ENCODE measurements around the gene RTN4RL1.
"Not testable (repeated sequence)": the region's sequence is repeated elsewhere in the genome, so short reads cannot be mapped to it uniquely, and the experiment has no call there.

The RTN4RL1 gene

DNA sequence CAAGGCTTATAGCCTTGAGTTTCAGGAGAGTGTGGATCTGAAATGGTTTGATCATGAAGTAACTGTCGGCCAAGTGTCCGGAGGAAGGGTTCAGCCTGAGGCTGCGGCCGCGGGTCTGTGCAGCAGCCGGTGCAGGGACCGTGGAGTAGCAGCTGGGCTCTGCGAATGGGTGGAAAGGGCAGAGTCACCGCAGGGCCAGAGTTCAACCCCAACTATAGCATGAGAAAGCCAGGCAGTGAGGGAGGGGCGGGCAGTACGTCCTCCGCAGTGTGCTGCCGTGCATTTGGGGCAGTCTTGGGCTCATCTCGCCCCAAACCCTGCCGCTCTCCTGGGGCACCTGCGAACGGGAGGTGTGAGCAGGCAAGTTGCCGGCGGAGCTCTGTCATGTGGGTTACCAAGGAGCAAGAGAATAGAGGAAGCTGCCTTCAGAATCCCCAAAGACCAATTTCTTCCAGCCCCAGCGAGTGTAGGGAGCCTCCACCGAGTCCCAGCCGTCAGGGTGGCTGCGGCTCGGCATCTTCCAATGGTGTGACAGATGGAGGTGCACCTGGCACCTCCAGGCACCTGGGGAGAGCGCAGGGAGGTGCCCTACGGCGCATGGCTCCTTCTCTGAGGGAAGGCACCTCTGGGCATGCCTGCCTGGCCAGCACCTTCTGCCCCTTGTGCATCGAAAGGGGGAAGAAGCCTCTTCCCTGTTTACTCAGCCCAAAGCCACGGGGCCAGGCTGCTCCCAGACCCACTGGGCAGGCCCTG lies 108.0 kb downstream of the RTN4RL1 start:
- DNase-seq (ENCODE audit: low read depth): no peak

DNA sequence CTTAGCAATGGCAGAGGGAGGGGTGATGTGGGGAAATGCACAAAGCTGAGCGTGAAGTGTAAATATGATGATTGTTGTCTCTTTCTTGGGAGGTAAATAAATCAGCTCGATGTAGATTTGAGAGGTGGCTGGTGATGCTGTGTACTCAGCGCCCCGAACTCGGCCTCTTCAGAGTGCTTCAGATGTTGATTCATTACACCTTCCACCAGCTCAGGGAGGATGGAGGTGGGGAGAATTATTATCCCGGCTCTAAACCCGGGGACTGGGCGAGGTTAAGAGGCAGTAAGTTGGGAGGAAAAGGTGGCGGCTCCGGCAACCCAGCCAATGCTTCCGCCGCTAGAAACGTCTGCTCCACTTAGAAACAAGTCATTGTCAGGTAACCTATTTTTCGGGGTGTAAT lies 108.8 kb downstream of the RTN4RL1 start:
- no peak for DNase-seq (ENCODE audit: low read depth)

DNA sequence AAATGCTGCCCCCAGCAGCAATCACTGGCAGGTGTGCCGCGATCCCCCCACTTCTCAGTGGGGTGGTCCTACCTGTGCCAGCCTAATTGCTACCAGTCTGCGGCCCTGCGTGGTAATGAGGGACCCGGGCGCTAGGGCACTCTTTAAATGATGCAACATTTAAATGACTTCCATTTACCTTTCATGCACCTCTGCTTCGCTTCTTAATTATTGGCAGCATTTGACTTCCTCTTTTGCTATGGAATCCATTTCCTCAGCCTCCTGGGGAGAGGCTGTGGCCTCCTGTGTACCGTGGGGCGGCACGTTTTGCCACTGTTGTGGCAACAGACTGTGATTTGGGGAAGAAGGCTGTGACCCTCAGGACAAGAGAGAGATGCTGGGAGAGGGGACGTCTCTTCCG lies 109.2 kb downstream of the RTN4RL1 start:
- no peak for DNase-seq (ENCODE audit: low read depth)

DNA sequence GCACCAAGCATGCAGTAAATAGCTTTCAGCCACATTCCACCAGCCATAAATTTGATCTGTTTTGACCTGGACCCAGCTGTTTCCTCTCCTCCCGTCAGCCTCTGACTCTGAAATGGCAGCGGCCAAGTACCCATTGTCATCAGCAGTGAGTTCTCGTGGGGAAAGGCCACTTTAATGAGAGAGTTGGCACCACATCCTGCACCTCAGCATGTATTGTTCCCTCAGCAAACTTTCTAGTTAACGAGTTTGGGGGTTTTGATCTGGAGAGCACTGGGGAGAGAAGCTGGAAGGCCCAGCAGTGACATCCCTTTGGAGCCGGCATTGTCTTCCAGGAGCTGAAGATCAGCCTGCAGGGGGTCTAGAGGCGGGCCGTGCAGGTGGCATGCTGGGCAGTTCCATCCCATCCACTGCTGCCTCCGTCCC lies 110.5 kb downstream of the RTN4RL1 start:
- no peak for DNase-seq (ENCODE audit: low read depth)

DNA sequence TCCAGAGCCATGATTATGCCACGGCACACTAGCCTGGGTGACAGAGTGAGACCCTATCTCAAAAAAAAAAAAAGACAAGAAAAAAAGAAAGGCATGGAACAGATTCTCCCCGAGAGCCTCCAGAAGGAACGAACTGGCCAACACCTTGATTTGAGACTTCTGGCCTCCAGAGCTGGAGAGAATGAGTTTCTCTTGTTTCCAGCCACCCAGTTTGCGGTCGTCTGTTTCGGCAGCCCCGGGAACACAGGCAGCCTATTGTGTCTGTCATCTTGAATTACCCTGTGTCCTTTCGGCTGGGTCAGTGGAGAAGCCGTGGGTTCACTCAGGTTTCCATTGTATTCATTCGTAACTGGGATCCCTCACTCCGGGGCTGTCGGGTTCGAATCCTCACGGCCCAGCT lies 111.4 kb downstream of the RTN4RL1 start:
- no peak for DNase-seq (ENCODE audit: low read depth)

GRCh38 chr17:1912146-1912545 lies 113.0 kb downstream of the RTN4RL1 start:
- no peak for DNase-seq (ENCODE audit: low read depth)

DNA sequence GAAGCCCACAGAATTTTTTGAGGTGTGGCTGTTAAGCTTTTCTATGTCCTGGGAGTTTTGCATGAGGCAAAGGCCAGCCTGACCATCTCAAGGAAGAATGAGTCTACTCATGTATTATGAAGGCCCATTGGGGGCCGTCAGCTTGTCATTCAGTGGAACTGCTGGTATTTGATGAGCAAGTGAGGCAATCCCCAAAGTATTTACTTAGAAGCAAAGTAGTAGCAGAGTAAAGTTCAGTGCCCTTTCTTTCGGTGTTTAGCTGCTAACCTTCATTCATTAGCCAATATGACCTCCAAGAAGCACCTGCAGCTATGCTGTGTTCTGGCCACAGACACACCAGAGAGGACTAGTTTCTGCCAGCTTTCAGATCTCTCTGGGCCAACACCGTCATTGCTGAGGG lies 115.1 kb downstream of the RTN4RL1 start:
- DNase-seq (ENCODE audit: low read depth): no peak

GRCh38 chr17:1908699-1909309 lies 116.3 kb downstream of the RTN4RL1 start:
- DNase-seq (ENCODE audit: low read depth): no peak

- DNase-seq (ENCODE audit: low read depth): no peak
These were observed 117.0 kb downstream of the RTN4RL1 start for GRCh38 chr17:1907909-1908698.

GRCh38 chr17:1907216-1907631 lies 117.9 kb downstream of the RTN4RL1 start:
- DNase-seq (ENCODE audit: low read depth): no peak

DNA sequence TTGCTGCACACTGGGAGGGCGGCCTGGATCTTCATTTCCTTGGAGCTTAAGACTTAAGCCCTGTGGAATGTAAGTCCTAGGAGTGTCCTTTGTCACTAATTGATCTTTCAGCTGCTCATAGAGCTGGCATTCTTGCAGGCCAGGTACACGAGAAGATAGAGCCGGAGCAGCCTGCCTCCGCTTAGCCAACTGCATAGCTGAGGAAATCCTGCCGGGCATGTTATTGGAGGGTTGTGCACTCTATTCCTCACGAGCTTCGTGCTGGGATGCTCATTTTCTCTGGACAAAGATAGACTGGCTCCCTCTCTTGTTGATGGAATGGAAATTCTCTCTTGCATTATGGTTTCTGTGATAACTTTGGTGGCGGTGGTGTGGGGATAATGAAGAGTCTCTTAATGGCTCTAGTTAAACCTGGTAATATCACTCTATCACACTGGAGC lies 118.5 kb downstream of the RTN4RL1 start:
- no peak for DNase-seq (ENCODE audit: low read depth)

- no peak for DNase-seq (ENCODE audit: low read depth)
These were observed 119.8 kb downstream of the RTN4RL1 start for GRCh38 chr17:1905190-1905913.

DNA sequence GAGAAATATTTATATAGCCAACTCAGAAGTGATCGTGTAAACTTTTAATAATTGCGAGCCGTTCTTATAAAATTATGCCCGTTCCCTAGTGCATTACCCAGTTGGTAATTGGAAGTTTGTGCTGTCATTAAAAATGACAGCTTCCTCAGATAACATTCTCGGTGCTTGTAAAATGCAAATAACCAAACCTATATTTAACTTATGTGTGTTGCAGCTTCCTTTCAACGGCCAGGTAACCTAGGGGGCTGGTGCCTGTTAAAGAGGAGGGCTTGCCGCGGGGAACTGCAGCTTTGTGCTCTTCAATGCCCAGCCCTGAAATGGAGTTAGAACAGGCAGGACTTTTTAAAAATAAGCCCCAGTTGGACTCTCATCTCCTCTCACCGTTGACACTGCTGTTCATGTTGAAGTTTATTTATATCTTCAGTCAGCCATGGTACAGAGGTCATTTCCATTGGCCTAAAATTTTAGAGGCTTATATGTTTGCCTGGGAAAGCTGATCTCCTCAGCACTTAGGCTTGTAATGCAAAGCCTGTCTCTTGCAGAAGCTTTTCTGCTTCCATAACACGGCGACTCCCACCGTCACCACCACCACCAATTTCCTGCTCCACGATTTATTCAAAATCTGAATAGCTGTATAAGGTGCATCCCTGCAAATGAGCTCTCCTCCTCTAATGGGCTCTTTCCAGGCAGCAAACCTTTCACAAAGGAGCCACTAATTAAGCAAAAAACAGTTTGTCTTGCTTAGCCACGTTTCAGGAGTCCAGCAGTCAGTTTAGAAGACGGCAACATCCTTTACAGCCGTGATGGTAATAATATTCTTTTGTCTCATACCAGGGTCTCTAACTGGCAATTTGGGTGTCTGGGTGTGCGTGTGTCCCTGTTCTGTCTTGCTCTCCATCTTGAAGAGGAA lies 120.6 kb downstream of the RTN4RL1 start:
- no peak for DNase-seq (ENCODE audit: low read depth)

- DNase-seq (ENCODE audit: low read depth): no peak
These were observed 125.6 kb downstream of the RTN4RL1 start for GRCh38 chr17:1899403-1900000.

DNA sequence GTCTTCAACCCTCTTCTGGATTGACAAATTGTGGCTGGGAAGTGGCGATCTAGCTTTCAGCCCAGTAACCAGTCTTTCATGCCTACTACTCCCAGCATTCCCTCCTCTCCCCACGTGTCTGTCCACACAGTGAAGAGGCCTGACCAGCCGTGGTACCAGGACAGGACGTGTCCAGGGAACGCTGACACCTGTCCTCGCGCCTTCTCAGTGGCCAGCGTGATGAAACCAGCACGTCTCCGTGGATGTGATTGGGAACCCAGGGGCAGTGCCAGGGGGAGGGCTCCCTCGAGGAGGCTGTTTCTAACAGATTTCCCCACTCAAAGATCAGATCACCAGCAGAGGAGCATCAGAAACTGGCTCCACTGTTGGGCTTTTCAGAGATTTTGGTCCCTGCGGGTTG lies 126.3 kb downstream of the RTN4RL1 start:
- no peak for DNase-seq (ENCODE audit: low read depth)

GRCh38 chr17:1898332-1898731 lies 126.8 kb downstream of the RTN4RL1 start:
- no peak for DNase-seq (ENCODE audit: low read depth)

- no peak for DNase-seq (ENCODE audit: low read depth)
These were observed 128.0 kb downstream of the RTN4RL1 start for GRCh38 chr17:1897105-1897656.

DNA sequence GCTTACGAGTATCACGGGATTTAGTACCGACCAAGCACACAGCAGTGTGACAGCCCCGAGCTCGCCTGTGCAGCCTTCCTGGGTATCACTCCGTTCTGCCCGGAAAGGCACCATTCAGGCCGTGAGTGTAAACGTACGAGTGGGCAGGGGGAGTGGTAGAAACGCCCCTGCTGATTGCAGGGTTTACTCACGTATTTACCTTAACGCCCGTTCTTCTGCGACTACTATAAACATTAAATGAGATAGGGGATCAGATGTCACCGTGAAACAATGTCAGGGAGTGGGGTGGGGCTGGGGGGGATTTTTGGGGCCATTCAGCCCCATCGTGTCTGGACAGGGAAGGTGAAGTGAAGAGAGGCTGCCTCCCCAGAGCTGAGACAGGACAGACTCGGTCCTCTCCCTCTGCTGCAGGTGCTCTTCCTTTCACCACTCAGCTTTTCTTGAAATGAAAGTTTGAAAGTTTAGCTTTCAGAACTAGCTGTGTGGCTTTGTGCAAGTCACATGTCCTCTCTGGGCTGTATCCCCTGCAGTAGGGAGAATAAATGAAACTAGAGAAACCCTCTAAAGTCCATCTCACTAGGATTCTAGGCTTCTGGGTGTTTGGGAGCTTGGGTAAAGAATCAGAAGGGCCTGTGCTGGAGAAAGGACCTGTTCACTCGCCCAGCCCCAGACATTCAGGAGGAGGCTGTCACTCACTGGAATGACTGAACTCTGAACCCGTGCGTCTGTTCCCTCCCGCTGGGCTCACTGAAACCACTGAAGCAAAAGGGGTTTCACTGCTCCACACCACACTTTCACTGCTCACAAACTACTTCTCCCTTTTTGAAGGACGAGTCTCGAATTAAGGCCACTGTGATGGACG lies 128.7 kb downstream of the RTN4RL1 start:
- DNase-seq (ENCODE audit: low read depth): no peak

GRCh38 chr17:1895479-1895878 lies 129.7 kb downstream of the RTN4RL1 start:
- not testable (repeated sequence) for DNase-seq (ENCODE audit: low read depth)
